GM12878 (cell line): ENCODE results near the gene PLK5. TPM values are rescaled to one million over a fixed set of nuclear protein-coding genes. Genes with fewer than 3 reads are reported as not detected.
A peak's percentile ranks its signal among the peaks of the same experiment; 100 is the strongest.

Experiments used
- ATF2 ChIP-seq: IDR thresholded peaks from 2 replicates; pipeline ENCODE4 v1.6.1; 2012; ENCODE audit warnings: low read length, inconsistent platforms
- BCL3 ChIP-seq: IDR thresholded peaks from 2 replicates; pipeline ENCODE4 v1.6.1; 2011; ENCODE audit warnings: borderline replicate concordance, low read depth, mild to moderate bottlenecking, moderate library complexity, low read length; ENCODE audit not compliant: insufficient read depth, poor library complexity, severe bottlenecking
- BCLAF1 ChIP-seq: fragments of 450-650 bp; IDR thresholded peaks from 2 replicates; pipeline ENCODE4 v1.6.1; 2017; ENCODE audit warnings: antibody characterized with exemption, mild to moderate bottlenecking, moderate library complexity
- ETV6 ChIP-seq, 2 experiments: fragments of 450-650 bp in 1 of 2; IDR thresholded peaks in 1 of 2; conservative IDR thresholded peaks in 1 of 2; 2 replicates each; pipeline ENCODE4 v1.6.1; 2014; ENCODE audit warnings: antibody characterized with exemption in 1 of 2, borderline replicate concordance in 1 of 2, low read depth in 1 of 2, mild to moderate bottlenecking in 1 of 2, moderate library complexity in 1 of 2
- HCFC1 ChIP-seq: fragments of 150-350 bp; IDR thresholded peaks from 2 replicates; pipeline ENCODE4 v1.6.1; 2014; ENCODE audit warnings: low read length
- IRF4 ChIP-seq: IDR thresholded peaks from 2 replicates; pipeline ENCODE4 v1.6.1; 2011; ENCODE audit warnings: low read depth, low read length
- MAX ChIP-seq: IDR thresholded peaks from 2 replicates; pipeline ENCODE4 v1.6.1; 2012; ENCODE audit warnings: low read depth, low read length, improper control_type of control experiment
- NR2C1 ChIP-seq: fragments of 450-650 bp; IDR thresholded peaks from 2 replicates; pipeline ENCODE4 v1.6.1; 2017; ENCODE audit warnings: antibody characterized with exemption, mild to moderate bottlenecking, moderate library complexity
- NR2F1 ChIP-seq: fragments of 450-650 bp; conservative IDR thresholded peaks from 2 replicates; pipeline ENCODE4 v1.6.1; 2017; ENCODE audit warnings: mild to moderate bottlenecking
- PML ChIP-seq: IDR thresholded peaks from 2 replicates; pipeline ENCODE4 v1.6.1; 2012; ENCODE audit warnings: low read length, inconsistent platforms
- RBBP5 ChIP-seq: fragments of 200-600 bp; sonication (generic); conservative IDR thresholded peaks from 2 replicates; pipeline ENCODE4 v1.6.1; 2016
- SIN3A ChIP-seq: IDR thresholded peaks from 2 replicates; pipeline ENCODE4 v1.6.1; 2012; ENCODE audit warnings: low read depth, low read length, improper control_type of control experiment
- SKIL ChIP-seq: fragments of 450-650 bp; IDR thresholded peaks from 2 replicates; pipeline ENCODE4 v1.6.1; 2017; ENCODE audit warnings: mild to moderate bottlenecking, low read depth, inconsistent platforms; ENCODE audit not compliant: poor library complexity, severe bottlenecking
- SMARCA5 ChIP-seq: fragments of 450-650 bp; IDR thresholded peaks from 2 replicates; pipeline ENCODE4 v1.6.1; 2017; ENCODE audit warnings: mild to moderate bottlenecking
- TCF7 ChIP-seq: IDR thresholded peaks from 2 replicates; pipeline ENCODE4 v1.6.1; 2014; ENCODE audit warnings: antibody characterized with exemption, borderline replicate concordance
- ZNF384 ChIP-seq: IDR thresholded peaks from 2 replicates; pipeline ENCODE4 v1.6.1; 2012; ENCODE audit warnings: low read depth, mild to moderate bottlenecking, low read length, improper control_type of control experiment, borderline replicate concordance
- ZNF592 ChIP-seq: fragments of 450-650 bp; IDR thresholded peaks from 2 replicates; pipeline ENCODE4 v1.6.1; 2017; ENCODE audit warnings: mild to moderate bottlenecking, moderate library complexity
- polyA plus RNA-seq, 11 experiments: library from polyadenylated mRNA; depleted of rRNA in 4 of 11; unstranded in 6 of 11; stranded (reverse) in 5 of 11; fragments of >200 nt; fragmentation: Nextera tagmentation in 4 of 11; fragmentation: Illumina TruSeq in 1 of 11; extraction: Ambion mirVana in 4 of 11; extraction: Trizol in 1 of 11; gene quantifications; 1 replicate in 1 of 11; 2 replicates in 10 of 11; pipeline versions ENCODE4 v1.2.1 to v1.2.3, GENCODE V29; 2011 to 2016; ENCODE audit warnings: inconsistent platforms in 2 of 11, missing spikeins in 2 of 11, low read depth in 1 of 11
- total RNA-seq, 4 experiments: library from RNA; depleted of rRNA in 3 of 4; stranded (reverse); fragments of >200 nt in 3 of 4; fragmentation: Illumina TruSeq in 1 of 4; extraction: Trizol in 1 of 4; gene quantifications; 2 replicates each; pipeline versions ENCODE4 v1.2.1 to v1.2.3, GENCODE V29; 2013 to 2021

PLK5 gene
- total and polyA plus RNA-seq, 10 of the 15 experiments (the other 5 are each of a cell fraction or from before 2014, with no cell fraction given), result 0.13 TPM; not detected in 9

DNA sequence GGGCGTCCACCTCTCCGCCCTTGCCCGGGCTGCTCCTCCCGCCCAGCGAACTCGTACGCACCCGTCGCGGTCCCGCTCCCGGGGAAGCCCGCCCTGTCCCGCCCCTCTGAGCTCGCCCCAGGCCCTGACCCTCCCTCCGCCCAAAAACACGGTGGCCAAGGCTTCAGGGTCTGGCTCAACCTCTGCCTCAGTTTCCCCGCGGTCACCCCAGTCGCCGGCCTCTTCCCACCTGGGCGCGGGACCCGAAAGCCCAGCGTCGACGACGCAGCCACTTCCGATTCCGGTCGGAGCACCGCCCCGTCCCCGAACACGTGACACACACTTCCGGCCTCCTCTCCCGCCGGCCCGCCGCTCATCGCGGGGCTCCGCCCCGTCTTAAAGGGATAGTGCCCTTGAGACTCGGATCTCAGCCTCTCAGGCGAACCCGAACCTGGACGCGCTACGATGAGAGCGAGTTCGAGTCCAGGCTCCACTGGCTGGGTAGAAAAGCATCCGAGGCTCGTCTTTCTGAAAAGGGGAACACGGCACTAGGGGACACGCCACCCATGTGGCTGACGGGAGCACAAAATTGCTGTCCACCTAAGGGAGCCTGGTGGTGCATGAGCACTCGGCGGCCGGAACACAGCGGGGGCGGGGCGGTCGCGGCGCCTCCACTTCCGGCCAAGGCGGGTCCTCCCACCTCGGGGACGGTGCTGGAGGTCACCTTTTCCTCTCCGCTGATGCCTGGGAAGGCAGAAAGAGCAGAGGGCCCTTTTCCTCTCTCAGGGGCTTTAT, 44.8 kb upstream of the PLK5 start, which contains the start of gene C19orf25 (continued):
- TF ChIP-seq SKIL (peak; percentile 65), SIN3A (0 out of 2 replicates have a peak, but pooled peaks have one; percentile 38), ZNF384 (no peak), MAX (peak; percentile 50), BCLAF1 (no peak), SMARCA5 (peak; percentile 74), TCF7 (no peak), ETV6 (conservative IDR thresholded peaks at IDR 0.05 in 1 of 2, IDR thresholded peaks at IDR 0.05 in 1 of 2; ENCODE audit: borderline replicate concordance in 1 of 2, low read depth in 1 of 2) (peak in 1 of 2 experiments; percentile 56; a peak in 1 of 4 replicates), NR2C1 (no peak; the same call in 1 of the 2 replicates), PML (peak; percentile 94), HCFC1 (peak; percentile 32), ZNF592 (no peak), RBBP5 (no peak), ATF2 (no peak), IRF4 (no peak), BCL3 (no peak), NR2F1 (peak; percentile 32; the same call in 1 of the 2 replicates)
